Stimulated activated naive CD8-positive, alpha-beta T cell treated with anti-CD3 and anti-CD28 coated beads, Interleukin-15, amount 100 ng/mL, for 72 hours (primary cell): ENCODE data around the gene FOCAD.

ENCODE experiments used
- ATAC-seq: fragments of 150-1000 bp; cut with Tn5 transposase; 2 replicates; pipeline ENCODE4 v1.10.0; 2021; ENCODE audit warnings: mild to moderate bottlenecking, moderate library complexity
- DNase-seq, 2 donors: peaks; one replicate each; pipeline ENCODE4 v3.0.0; 2021 to 2022
- H3K27ac Mint-ChIP-seq, 2 donors: one replicate each; pipeline ENCODE4 v1.8.0; 2022; ENCODE audit warnings: mild to moderate bottlenecking in 2 of 2, mixed read lengths in 2 of 2, moderate library complexity in 2 of 2
- H3K27me3 Mint-ChIP-seq: one replicate; pipeline ENCODE4 v1.8.0; 2022; ENCODE audit warnings: mixed read lengths
- H3K4me1 Mint-ChIP-seq: one replicate; pipeline ENCODE4 v1.8.0; 2022; ENCODE audit warnings: mild to moderate bottlenecking, mixed read lengths
- H3K4me3 Mint-ChIP-seq, 2 donors: one replicate each; pipeline ENCODE4 v1.8.0; 2022; ENCODE audit warnings: mild to moderate bottlenecking in 2 of 2, mixed read lengths in 2 of 2, moderate library complexity in 1 of 2
- H3K9me3 Mint-ChIP-seq, 2 donors: one replicate each; pipeline ENCODE4 v1.8.0; 2022; ENCODE audit warnings: mixed read lengths in 2 of 2

The FOCAD gene

GRCh38 chr9:20744036-20744630 lies 60.1 kb downstream of the FOCAD start:
- Mint-ChIP-seq H3K4me1 (peaks cover 10% of the 10 kb centered on the region), H3K9me3 (no peaks in the 10 kb centered on the region), H3K27me3 (no peaks in the 10 kb centered on the region), H3K27ac (no peak overlapping the region), H3K4me3 (no peak overlapping the region)
- no peak for DNase-seq
- no peak for ATAC-seq

GRCh38 chr9:20746967-20747366 lies 62.9 kb downstream of the FOCAD start:
- DNase-seq, result no peak
- Mint-ChIP-seq H3K4me1 (no peaks in the 10 kb centered on the region), H3K4me3 (no peak overlapping the region), H3K27ac (peak overlapping the region in 1 of 2 donors; percentile 19), H3K27me3 (no peaks in the 10 kb centered on the region), H3K9me3 (no peaks in the 10 kb centered on the region)
- no peak for ATAC-seq

- Mint-ChIP-seq H3K27ac (no peak overlapping the region), H3K4me3 (no peak overlapping the region), H3K4me1 (no peaks in the 10 kb centered on the region), H3K9me3 (no peaks in the 10 kb centered on the region), H3K27me3 (no peaks in the 10 kb centered on the region)
- DNase-seq (no peak), ATAC-seq (no peak)
These were observed 65.6 kb downstream of the FOCAD start for GRCh38 chr9:20749496-20750198.

- H3K27me3 Mint-ChIP-seq, result no peaks in the 10 kb centered on the region
- H3K27ac Mint-ChIP-seq, result no peak overlapping the region
- H3K4me1 Mint-ChIP-seq, result peaks cover 5% of the 10 kb centered on the region
- H3K9me3 Mint-ChIP-seq, result peaks cover 0 to 7% of the 10 kb centered on the region in 2 donors
- DNase-seq, result no peak
- ATAC-seq, result no peak
- H3K4me3 Mint-ChIP-seq, result no peak overlapping the region
These were observed 69.7 kb downstream of the FOCAD start for GRCh38 chr9:20753761-20754160.

GRCh38 chr9:20754556-20754955 lies 70.5 kb downstream of the FOCAD start:
- no peaks in the 10 kb centered on the region for H3K27me3 Mint-ChIP-seq
- H3K4me1 Mint-ChIP-seq, result peaks cover 5% of the 10 kb centered on the region

GRCh38 chr9:20760246-20760891 lies 76.3 kb downstream of the FOCAD start:
- no peak overlapping the region for H3K27ac Mint-ChIP-seq
- peaks cover 5% of the 10 kb centered on the region for H3K4me1 Mint-ChIP-seq
- peaks cover 0 to 7% of the 10 kb centered on the region in 2 donors for H3K9me3 Mint-ChIP-seq
- ATAC-seq (no peak), DNase-seq (no peak)
- no peaks in the 10 kb centered on the region for H3K27me3 Mint-ChIP-seq
- H3K4me3 Mint-ChIP-seq, result no peak overlapping the region

More at GRCh38 chr9:20754556-20754955, 70.5 kb downstream of the FOCAD start:
- DNase-seq, result no peak
- H3K4me3 Mint-ChIP-seq, result no peak overlapping the region
- H3K9me3 Mint-ChIP-seq, result peaks cover 0 to 7% of the 10 kb centered on the region in 2 donors
- no peak for ATAC-seq
- no peak overlapping the region for H3K27ac Mint-ChIP-seq

- Mint-ChIP-seq H3K4me3 (no peak overlapping the region), H3K9me3 (peaks cover 4 to 13% of the 10 kb centered on the region in 2 donors), H3K27me3 (no peaks in the 10 kb centered on the region), H3K27ac (no peak overlapping the region), H3K4me1 (peaks cover 7% of the 10 kb centered on the region)
- DNase-seq (no peak), ATAC-seq (no peak)
These were observed 86.9 kb downstream of the FOCAD start for GRCh38 chr9:20770947-20771346.

GRCh38 chr9:20771729-20772128 lies 87.7 kb downstream of the FOCAD start:
- Mint-ChIP-seq H3K27me3 (no peaks in the 10 kb centered on the region), H3K27ac (no peak overlapping the region), H3K4me1 (peaks cover 7% of the 10 kb centered on the region), H3K4me3 (no peak overlapping the region), H3K9me3 (peaks cover under 1 to 7% of the 10 kb centered on the region in 2 donors)
- DNase-seq, result no peak
- ATAC-seq, result no peak

GRCh38 chr9:20775683-20776082 lies 91.6 kb downstream of the FOCAD start:
- H3K4me1 Mint-ChIP-seq, result peaks cover 7% of the 10 kb centered on the region
- ATAC-seq (no peak), DNase-seq (no peak)
- no peak overlapping the region for H3K4me3 Mint-ChIP-seq
- H3K27ac Mint-ChIP-seq, result no peak overlapping the region
- no peaks in the 10 kb centered on the region for H3K9me3 Mint-ChIP-seq
- no peaks in the 10 kb centered on the region for H3K27me3 Mint-ChIP-seq

GRCh38 chr9:20781092-20781491 lies 97.0 kb downstream of the FOCAD start:
- no peaks in the 10 kb centered on the region for H3K27me3 Mint-ChIP-seq
- H3K4me1 Mint-ChIP-seq, result no peaks in the 10 kb centered on the region
- no peak overlapping the region for H3K4me3 Mint-ChIP-seq
- no peak overlapping the region for H3K27ac Mint-ChIP-seq
- no peak for DNase-seq
- H3K9me3 Mint-ChIP-seq, result no peaks in the 10 kb centered on the region
- ATAC-seq, result no peak

GRCh38 chr9:20782289-20782688 lies 98.2 kb downstream of the FOCAD start:
- no peak for DNase-seq
- no peak for ATAC-seq
- no peaks in the 10 kb centered on the region for H3K4me1 Mint-ChIP-seq
- H3K4me3 Mint-ChIP-seq, result no peak overlapping the region
- H3K9me3 Mint-ChIP-seq, result no peaks in the 10 kb centered on the region
- peak overlapping the region in 1 of 2 donors; percentile 47 for H3K27ac Mint-ChIP-seq
- H3K27me3 Mint-ChIP-seq, result no peaks in the 10 kb centered on the region

GRCh38 chr9:20783057-20784038 lies 99.3 kb downstream of the FOCAD start:
- Mint-ChIP-seq H3K9me3 (no peaks in the 10 kb centered on the region), H3K4me1 (no peaks in the 10 kb centered on the region), H3K27me3 (no peaks in the 10 kb centered on the region), H3K4me3 (no peak overlapping the region), H3K27ac (no peak overlapping the region)
- ATAC-seq (no peak), DNase-seq (no peak)

- Mint-ChIP-seq H3K27me3 (no peaks in the 10 kb centered on the region), H3K27ac (no peak overlapping the region), H3K9me3 (no peaks in the 10 kb centered on the region), H3K4me1 (no peaks in the 10 kb centered on the region), H3K4me3 (no peak overlapping the region)
- DNase-seq, result no peak
- no peak for ATAC-seq
These were observed 100.1 kb downstream of the FOCAD start for GRCh38 chr9:20784196-20784595.

GRCh38 chr9:20786807-20787206 lies 102.7 kb downstream of the FOCAD start:
- no peaks in the 10 kb centered on the region for H3K9me3 Mint-ChIP-seq
- H3K27me3 Mint-ChIP-seq, result no peaks in the 10 kb centered on the region
- no peak for DNase-seq
- H3K27ac Mint-ChIP-seq, result peak overlapping the region in 1 of 2 donors; percentile 19
- no peaks in the 10 kb centered on the region for H3K4me1 Mint-ChIP-seq
- no peak overlapping the region for H3K4me3 Mint-ChIP-seq
- no peak for ATAC-seq
